Mucosa of stomach (tissue), 1 donor: ENCODE measurements around the gene DENND2A.
A peak's percentile ranks its signal among the peaks of the same experiment; 100 is the strongest.
"Not testable (repeated sequence)": the region's sequence is repeated elsewhere in the genome, so short reads cannot be mapped to it uniquely, and the experiment has no call there.

Experiments
- H3K27me3 ChIP-seq: one replicate; pipeline ENCODE4 v1.7.0; 2013; ENCODE audit warnings: mild to moderate bottlenecking, low read length; ENCODE audit not compliant: control insufficient read depth, insufficient read depth
- H3K36me3 ChIP-seq: one replicate; pipeline ENCODE4 v1.7.0; 2013; ENCODE audit warnings: low read length; ENCODE audit not compliant: control insufficient read depth, insufficient read depth
- H3K4me1 ChIP-seq: one replicate; pipeline ENCODE4 v1.7.0; 2013; ENCODE audit warnings: mild to moderate bottlenecking, low read length; ENCODE audit not compliant: control insufficient read depth, insufficient read depth
- H3K4me3 ChIP-seq: one replicate; pipeline ENCODE4 v1.7.0; 2013; ENCODE audit warnings: low read length
- H3K9ac ChIP-seq: one replicate; pipeline ENCODE4 v1.7.0; 2013; ENCODE audit warnings: mild to moderate bottlenecking, low read length, moderate library complexity
- H3K9me3 ChIP-seq: one replicate; pipeline ENCODE4 v1.7.0; 2013; ENCODE audit warnings: mild to moderate bottlenecking, low read length, moderate library complexity; ENCODE audit not compliant: control insufficient read depth
- donor health status: Pancreatic carcinoma.

The DENND2A gene

DNA sequence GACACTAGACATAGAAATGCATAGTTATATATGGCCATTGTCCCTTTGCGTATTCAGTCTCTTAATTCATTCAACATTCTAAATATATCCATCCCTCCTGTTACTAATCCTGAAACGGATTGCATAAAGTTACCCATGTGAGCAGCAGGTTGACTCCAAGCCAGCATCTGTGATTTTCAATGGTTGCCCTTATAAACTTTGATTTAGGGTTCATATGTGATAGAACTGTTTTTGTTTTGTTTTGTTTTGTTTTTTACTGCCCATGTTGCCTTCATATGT lies 13.4 kb upstream of the DENND2A start:
- no peak overlapping the region for H3K4me3 ChIP-seq
- H3K36me3 ChIP-seq, result no peaks in the 10 kb centered on the region
- H3K9ac ChIP-seq, result no peak overlapping the region
- H3K4me1 ChIP-seq, result peaks cover 19% of the 10 kb centered on the region
- H3K9me3 ChIP-seq, result no peaks in the 10 kb centered on the region
- no peaks in the 10 kb centered on the region for H3K27me3 ChIP-seq

DNA sequence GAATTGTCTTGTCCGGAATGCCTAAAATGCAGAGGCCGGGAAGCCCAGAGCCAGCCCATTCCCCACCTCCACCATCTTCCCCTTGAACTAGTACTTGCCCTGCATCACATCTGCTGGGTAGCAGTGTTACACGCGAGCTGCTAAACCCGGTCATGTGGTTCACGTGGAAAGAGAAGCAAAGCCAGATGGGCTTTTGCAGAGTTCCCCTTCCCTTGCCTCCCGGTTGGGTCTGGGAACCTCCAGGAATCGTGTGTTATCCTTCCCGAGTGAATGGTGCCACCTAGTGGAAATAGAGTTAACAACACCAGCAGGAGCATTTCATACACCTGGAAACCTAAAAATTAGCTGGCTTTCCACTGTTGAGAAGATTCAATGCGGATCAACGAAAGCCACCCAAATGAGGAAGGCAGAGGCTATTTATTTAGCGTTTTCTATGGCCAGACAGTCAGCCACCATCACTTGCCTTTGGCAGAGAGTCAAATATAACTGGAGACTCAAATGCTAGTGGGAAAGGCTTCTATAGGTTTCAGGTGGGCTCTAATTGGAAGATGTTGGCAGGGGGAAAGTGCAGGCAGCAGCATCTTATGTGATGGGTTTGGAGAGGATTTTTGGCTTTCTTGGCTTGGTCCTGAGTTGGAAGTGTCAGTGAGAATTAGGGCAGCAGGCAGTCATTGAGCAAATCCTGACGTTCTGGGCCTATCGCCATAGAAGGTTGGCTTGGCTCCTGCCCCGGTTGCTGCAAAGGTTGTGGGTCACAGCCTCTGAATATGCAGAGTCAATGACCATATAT lies 12.9 kb upstream of the DENND2A start:
- Histone ChIP-seq H3K9me3 (no peaks in the 10 kb centered on the region), H3K27me3 (no peaks in the 10 kb centered on the region), H3K36me3 (no peaks in the 10 kb centered on the region), H3K9ac (no peak overlapping the region), H3K4me3 (no peak overlapping the region), H3K4me1 (peaks cover 19% of the 10 kb centered on the region)

DNA sequence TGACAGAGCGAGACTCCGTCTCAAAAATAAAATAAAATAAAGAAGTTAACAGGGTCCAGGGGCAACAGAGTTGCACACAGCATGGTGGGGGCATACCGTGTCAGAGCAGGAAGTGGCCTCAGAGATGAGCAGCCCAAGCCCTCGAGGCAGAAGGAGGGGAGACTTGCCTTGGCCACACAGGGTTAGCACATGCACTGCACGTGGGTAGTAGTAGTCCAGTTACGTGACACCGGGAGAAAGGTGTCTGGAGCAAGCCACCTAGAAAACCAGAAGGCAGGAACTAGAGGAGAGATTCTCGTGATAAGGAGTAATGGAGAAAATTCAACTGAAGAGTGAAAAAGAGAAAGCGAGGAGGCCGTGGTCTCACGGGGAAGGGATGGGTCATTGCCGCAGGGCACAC lies 9.8 kb upstream of the DENND2A start:
- Histone ChIP-seq H3K9ac (no peak overlapping the region), H3K36me3 (no peaks in the 10 kb centered on the region), H3K27me3 (peaks cover 4% of the 10 kb centered on the region), H3K4me3 (no peak overlapping the region), H3K9me3 (no peaks in the 10 kb centered on the region), H3K4me1 (peaks cover 4% of the 10 kb centered on the region)

DNA sequence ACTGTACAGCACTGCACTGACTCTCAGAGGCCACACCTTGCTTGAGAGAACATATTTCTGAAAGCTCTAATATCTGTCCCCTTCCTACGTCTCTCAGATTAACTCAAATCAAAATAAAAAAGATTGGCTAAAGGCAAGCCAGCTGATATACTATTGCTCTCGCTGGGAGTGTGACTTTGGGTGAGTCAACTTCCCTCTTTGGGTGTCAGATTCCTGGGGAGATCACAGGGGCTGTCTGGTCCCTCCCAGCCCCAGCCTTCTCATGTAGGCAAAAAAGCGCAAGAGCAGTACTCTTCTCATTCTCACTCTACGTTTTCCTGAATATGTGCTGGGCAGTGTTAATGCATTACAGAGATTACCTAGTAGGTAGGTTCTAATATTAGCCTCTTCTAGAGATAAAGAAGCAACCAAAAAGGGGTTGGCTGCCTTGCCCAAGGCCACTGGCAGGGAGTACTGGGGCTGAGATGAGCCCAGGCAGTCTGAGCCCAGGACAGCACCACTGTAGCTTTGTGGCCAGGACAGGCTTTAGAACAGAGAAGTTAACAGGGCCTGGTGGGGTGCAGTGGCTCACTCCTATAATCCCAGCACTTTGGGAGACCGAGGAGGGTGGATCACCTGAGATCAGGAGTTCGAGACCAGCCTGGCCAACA lies 9.1 kb upstream of the DENND2A start:
- Histone ChIP-seq H3K4me3 (no peak overlapping the region), H3K9me3 (no peaks in the 10 kb centered on the region), H3K27me3 (peaks cover 4% of the 10 kb centered on the region), H3K9ac (no peak overlapping the region), H3K4me1 (peaks cover 4% of the 10 kb centered on the region), H3K36me3 (no peaks in the 10 kb centered on the region)

DNA sequence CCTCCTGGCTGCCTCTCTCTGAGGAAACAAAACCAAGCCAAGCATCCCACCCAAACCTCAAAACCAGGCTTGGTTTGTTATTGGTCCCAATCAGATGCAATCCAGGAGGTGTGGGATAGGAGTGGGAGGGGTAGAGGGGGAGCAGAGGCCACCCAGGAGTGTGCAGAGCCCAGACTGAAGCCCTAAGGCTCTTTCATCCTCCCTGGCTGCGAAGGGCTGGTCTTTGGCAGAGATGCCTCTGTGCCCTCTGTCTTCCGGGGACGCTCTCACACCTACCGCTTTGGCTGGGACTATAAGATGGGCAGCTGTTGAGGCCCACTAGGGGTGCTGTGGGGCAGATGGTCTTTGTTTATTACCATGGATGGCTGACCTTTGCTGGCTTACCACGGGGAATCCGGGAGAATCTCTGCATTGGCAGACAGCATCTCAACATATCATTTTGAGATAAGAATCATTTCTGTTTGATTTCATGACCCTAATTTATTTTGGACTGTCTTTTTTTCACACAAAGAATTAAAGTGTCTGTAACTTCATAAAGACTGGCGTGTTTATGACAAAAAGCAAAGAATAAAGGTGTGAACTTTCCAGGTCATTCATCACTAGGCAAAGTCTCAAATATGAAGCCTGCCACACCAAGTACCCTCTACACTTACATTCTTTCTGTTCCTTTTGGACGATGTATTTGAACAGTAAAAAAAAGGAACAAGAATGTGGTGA lies 6.5 kb upstream of the DENND2A start:
- H3K4me3 ChIP-seq, result no peak overlapping the region

DNA sequence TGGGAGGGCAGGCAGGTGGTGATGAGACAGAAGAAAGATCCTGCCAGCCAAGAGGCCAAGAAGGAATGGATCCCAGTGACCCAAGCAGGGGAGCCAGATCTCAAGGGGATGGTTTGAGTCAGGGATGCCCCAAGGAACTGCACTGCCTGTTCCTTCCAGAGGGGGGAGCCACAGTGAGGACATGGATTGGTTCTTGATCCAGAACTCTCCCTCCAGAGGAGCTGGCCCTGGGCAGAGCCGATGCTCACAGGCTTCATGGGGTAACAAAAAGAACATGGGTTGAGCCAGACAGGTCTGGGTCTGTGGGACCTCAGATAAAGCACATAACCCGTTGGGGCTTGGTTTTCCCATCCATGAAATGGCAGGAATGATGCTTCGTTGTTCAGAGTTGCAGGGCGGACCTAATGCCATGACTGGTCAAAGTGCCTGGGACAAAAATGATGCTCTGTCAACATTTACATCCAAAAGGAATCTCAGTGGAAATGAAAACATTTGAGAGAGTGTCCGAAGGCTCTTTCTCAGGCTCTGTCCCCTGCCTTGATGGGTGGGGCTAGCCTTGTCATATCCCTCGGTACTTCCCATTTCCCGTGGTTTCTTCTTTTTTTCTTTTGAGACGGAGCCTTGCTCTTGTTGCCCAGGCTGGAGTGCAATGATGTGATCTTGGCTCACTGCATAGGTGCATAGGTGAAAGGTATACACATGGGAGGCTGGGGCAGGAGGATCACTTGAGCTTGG lies 4.7 kb upstream of the DENND2A start:
- Histone ChIP-seq H3K9me3 (no peaks in the 10 kb centered on the region), H3K27me3 (peaks cover 22% of the 10 kb centered on the region), H3K36me3 (no peaks in the 10 kb centered on the region), H3K9ac (no peak overlapping the region), H3K4me1 (no peaks in the 10 kb centered on the region), H3K4me3 (no peak overlapping the region)

More for the DNA sequence above, 6.5 kb upstream of the DENND2A start:
- no peaks in the 10 kb centered on the region for H3K36me3 ChIP-seq
- no peaks in the 10 kb centered on the region for H3K4me1 ChIP-seq
- H3K9ac ChIP-seq, result no peak overlapping the region
- H3K27me3 ChIP-seq, result peaks cover 8% of the 10 kb centered on the region
- no peaks in the 10 kb centered on the region for H3K9me3 ChIP-seq

DNA sequence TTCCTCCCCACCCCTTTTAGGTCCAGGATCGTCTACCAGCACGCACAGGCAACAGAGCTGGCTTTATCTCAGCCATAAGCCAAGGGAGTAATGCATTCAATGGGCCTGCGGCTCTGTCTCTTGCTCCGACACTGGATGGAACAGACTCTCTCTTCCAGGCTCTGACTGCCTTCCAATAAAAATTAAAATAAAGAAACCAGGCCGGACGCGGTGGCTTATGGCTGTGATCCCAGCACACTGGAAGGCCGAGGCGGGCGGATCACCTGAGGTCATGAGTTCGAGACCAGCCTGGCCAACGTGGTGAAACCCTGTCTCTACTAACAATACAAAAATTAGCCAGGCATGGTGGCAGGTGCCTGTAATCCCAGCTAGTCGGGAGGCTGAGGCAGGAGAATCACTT lies 4.1 kb upstream of the DENND2A start:
- H3K27me3 ChIP-seq, result peaks cover 25% of the 10 kb centered on the region
- not testable (repeated sequence) for H3K4me3 ChIP-seq, H3K9ac ChIP-seq, H3K4me1 ChIP-seq, H3K9me3 ChIP-seq, H3K36me3 ChIP-seq

DNA sequence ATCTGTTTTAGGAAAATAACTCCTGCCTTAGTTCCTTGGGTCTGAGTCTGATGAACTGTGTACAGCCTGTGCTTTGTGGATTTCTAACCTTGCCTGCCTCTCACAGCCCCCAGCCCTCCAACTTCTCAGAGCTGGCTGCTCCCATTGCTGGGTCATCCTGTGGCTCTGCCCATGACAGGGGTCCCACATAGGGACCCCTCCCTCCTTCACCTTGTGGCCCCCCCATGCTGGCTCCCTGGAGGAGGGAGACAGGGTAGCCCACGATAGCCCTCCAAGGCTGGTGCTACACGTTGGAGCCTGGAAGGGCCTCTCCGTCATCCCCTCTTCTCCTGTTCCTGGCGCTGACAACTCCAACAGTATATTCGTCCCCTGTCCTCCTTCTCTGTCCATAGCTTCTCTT lies 2.8 kb upstream of the DENND2A start:
- H3K27me3 ChIP-seq, result peaks cover 37% of the 10 kb centered on the region
- no peaks in the 10 kb centered on the region for H3K9me3 ChIP-seq
- H3K4me1 ChIP-seq, result no peaks in the 10 kb centered on the region
- no peak overlapping the region for H3K4me3 ChIP-seq
- H3K9ac ChIP-seq, result no peak overlapping the region
- H3K36me3 ChIP-seq, result no peaks in the 10 kb centered on the region

DNA sequence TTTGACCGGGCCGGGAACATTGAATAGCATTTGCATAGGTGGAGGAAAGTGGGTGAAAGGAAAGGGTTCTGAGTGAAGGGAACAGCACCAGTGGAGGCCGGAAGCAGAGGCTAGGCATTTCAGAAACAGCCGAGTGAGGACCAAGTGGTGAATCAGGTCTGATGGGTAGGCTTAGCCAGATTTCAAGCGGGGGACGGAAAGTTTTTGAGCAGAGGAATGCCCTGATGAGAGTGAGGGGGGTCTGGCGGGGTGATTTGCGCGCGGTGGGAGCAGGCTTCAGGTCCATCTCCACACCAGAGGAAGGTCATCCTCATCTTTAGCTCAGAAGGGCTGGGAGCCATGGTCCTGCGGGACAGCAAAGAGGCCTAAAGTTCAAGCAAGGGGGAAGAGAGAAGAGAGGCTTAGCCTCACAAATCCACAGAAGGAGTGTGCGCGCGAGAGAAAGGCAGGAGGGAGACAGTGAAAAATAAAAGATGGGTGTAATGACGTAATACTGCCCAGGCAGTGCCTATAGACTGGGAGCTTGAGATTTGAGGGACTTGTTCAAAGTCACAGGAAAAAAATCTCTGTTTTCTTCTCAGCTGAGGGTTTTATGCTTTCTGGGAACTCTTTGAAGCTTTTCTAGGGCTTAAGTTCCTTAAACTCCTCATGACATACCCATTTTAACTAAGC lies 1.0 kb upstream of the DENND2A start:
- Histone ChIP-seq H3K36me3 (no peaks in the 10 kb centered on the region), H3K9ac (peak overlapping the region; percentile 53), H3K4me1 (peaks cover 2% of the 10 kb centered on the region), H3K9me3 (no peaks in the 10 kb centered on the region), H3K4me3 (no peak overlapping the region), H3K27me3 (peaks cover 47% of the 10 kb centered on the region)

DNA sequence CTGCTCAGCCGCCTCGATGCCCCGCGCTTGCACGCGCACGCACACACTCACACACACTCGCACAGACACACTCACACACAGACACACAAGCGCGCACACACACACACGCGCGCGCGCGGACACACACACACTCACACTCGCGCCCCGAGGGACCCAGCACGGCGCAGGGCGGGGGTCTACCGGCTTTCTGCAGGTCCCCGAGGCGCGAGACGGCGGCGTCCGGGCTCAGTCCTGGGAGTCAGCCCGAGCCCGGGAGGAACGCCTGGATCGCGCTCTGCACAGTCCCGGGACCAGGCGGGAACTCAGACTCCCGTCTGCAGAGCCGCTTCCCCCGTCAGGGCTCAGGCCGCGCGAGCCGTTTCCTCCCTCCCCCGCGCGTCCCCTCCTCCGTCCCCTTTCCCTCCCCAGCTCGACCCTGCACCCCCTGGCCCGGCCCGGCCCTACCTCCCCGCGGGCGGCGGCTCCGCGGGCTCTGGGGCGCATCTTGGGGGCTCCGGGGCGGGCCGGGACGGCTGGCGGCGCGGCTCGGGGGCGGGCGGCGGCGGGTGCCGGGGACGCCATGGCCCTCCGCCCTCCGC lies 464 bp downstream of the DENND2A start:
- H3K27me3 ChIP-seq, result peaks cover 50% of the 10 kb centered on the region
- H3K9me3 ChIP-seq, result no peaks in the 10 kb centered on the region
- peaks cover 2% of the 10 kb centered on the region for H3K4me1 ChIP-seq
- no peaks in the 10 kb centered on the region for H3K36me3 ChIP-seq
- no peak overlapping the region for H3K4me3 ChIP-seq
- peak overlapping the region; percentile 49 for H3K9ac ChIP-seq

DNA sequence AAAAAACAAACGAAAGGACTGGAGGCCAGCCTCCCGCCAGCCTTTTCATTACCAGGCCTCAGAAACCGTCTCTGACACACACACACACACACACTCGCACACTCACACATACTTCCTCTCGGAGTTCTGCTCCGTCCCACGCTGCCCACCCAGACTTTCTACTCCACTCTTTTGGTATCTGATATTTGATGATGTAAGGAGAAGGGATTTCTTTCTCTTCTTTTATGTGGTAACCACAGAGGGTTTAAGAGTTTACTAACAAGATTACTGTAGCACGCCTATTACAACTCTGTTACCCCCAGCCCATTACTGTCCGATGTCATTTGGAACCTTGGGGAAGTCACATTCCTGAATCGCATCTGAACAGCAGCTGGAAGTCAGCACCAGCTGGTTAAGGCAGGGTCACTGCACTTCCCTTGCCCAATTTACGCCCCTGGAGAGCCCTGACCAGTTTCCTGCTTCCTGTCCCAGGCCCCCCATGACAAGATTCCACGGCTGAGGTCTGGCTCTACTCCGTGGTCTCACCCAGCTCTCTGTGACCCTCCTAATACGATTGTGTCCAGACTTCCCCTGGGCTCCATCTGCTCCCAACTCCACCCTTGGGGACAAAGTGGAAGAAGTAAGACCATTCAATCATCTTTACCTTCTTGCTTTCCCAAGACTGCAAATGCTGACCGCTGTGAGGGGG lies 1.1 kb downstream of the DENND2A start:
- Histone ChIP-seq H3K9ac (peak overlapping the region; percentile 49), H3K27me3 (peaks cover 50% of the 10 kb centered on the region), H3K9me3 (no peaks in the 10 kb centered on the region), H3K4me1 (peaks cover 2% of the 10 kb centered on the region), H3K4me3 (no peak overlapping the region), H3K36me3 (no peaks in the 10 kb centered on the region)
